Nucleus accumbens (tissue), 56 donors: Measurements from ENCODE around the gene ZNF621.

Experiments
- DNase-seq, 56 donors: peaks; one replicate each; lab custom pipeline; 2025; lab: John Stamatoyannopoulos, UW

ZNF621 gene

GRCh38 chr3:40524568-40525285, at the start of gene ZNF621:
TSS of gene ZNF621 (plus strand) at chr3:40524960. CDS start at chr3:40525841, 881 bp downstream.
- DNase-seq = peak in 55 of 56 donors; percentile 42 to 93 (median 79)

GRCh38 chr3:40476478-40477470, 48.0 kb upstream of the ZNF621 start, which contains the start of gene ZNF619:
TSS of gene ZNF619 (plus strand) at chr3:40477122. CDS start at chr3:40477980, 858 bp downstream.
- peak in 53 of 56 donors; percentile 6 to 70 (median 34) for DNase-seq

- peak in 18 of 56 donors; percentile 0 to 43 (median 8) for DNase-seq
Observed at GRCh38 chr3:40477666-40478065, 47.1 kb upstream of the ZNF621 start.

GRCh38 chr3:40487172-40487571, 37.6 kb upstream of the ZNF621 start:
- no peak for DNase-seq

- no peak for DNase-seq
Observed at GRCh38 chr3:40490916-40491315, 33.8 kb upstream of the ZNF621 start.

- no peak for DNase-seq
Observed at GRCh38 chr3:40494698-40495097, 30.1 kb upstream of the ZNF621 start.

- no peak for DNase-seq
Observed at GRCh38 chr3:40497288-40497687, 27.5 kb upstream of the ZNF621 start.

- no peak for DNase-seq
Observed at GRCh38 chr3:40499952-40500351, 24.8 kb upstream of the ZNF621 start.

GRCh38 chr3:40502034-40502433, 22.7 kb upstream of the ZNF621 start:
- DNase-seq = no peak

GRCh38 chr3:40504636-40505430, 19.9 kb upstream of the ZNF621 start:
- no peak for DNase-seq

GRCh38 chr3:40505599-40506462, 18.9 kb upstream of the ZNF621 start, which contains the start of gene ZNF620:
TSS of gene ZNF620 (plus strand) at chr3:40506039. CDS start at chr3:40506353, 314 bp downstream.
- peak; percentile 3 to 87 (median 66) for DNase-seq

- peak in 4 of 56 donors; percentile 2 to 14 (median 6) for DNase-seq
Observed at GRCh38 chr3:40511031-40511718, 13.6 kb upstream of the ZNF621 start.

- DNase-seq = no peak
Observed at GRCh38 chr3:40516201-40516600, 8.6 kb upstream of the ZNF621 start.

- no peak for DNase-seq
Observed at GRCh38 chr3:40518067-40518466, 6.7 kb upstream of the ZNF621 start.

GRCh38 chr3:40518848-40519247, 5.9 kb upstream of the ZNF621 start:
- no peak for DNase-seq

- no peak for DNase-seq
Observed at GRCh38 chr3:40521254-40521653, 3.5 kb upstream of the ZNF621 start.

GRCh38 chr3:40523781-40524180, 979 bp upstream of the ZNF621 start:
- DNase-seq = peak in 4 of 56 donors; percentile 2 to 31 (median 2)

- peak in 1 of 56 donors; percentile 43 for DNase-seq
Observed at GRCh38 chr3:40524222-40524567, 565 bp upstream of the ZNF621 start.

- no peak for DNase-seq
Observed at GRCh38 chr3:40528426-40528825, 3.7 kb downstream of the ZNF621 start.
